Hepatocyte (in vitro differentiated cells): ENCODE data around the gene CRCP. TPM values are rescaled to one million over a fixed set of nuclear protein-coding genes. Genes with fewer than 3 reads are reported as not detected.

ENCODE experiments used
- DNase-seq: peaks from one replicate; pipeline ENCODE4 v3.0.0-alpha.2; 2016; ENCODE audit warnings: low spot score
- H2AFZ ChIP-seq: fragments of 200-600 bp; sonication (generic); 2 replicates; pipeline ENCODE4 v1.6.0; 2016; ENCODE audit warnings: antibody characterized with exemption, mild to moderate bottlenecking
- H3K27ac ChIP-seq: fragments of 200-600 bp; sonication (generic); 2 replicates; pipeline ENCODE4 v1.5.1; 2016; ENCODE audit warnings: mild to moderate bottlenecking
- H3K27me3 ChIP-seq: fragments of 200-600 bp; sonication (generic); 2 replicates; pipeline ENCODE4 v1.6.1; 2016
- H3K36me3 ChIP-seq: fragments of 200-600 bp; sonication (generic); replicated peaks from 2 replicates; pipeline ENCODE4 v1.5.1; 2016; ENCODE audit warnings: low read depth; ENCODE audit not compliant: insufficient read depth
- H3K4me1 ChIP-seq: fragments of 200-600 bp; sonication (generic); 2 replicates; pipeline ENCODE4 v1.5.1; 2016; ENCODE audit warnings: mild to moderate bottlenecking, moderate library complexity; ENCODE audit not compliant: insufficient read depth
- H3K4me2 ChIP-seq: fragments of 200-600 bp; sonication (generic); 2 replicates; pipeline ENCODE4 v1.6.0; 2016
- H3K4me3 ChIP-seq: fragments of 200-600 bp; sonication (generic); 2 replicates; pipeline ENCODE4 v1.5.1; 2016; ENCODE audit warnings: mild to moderate bottlenecking
- H3K79me2 ChIP-seq: fragments of 200-600 bp; sonication (generic); 2 replicates; pipeline ENCODE4 v1.6.0; 2017; ENCODE audit warnings: mild to moderate bottlenecking
- H3K9me2 ChIP-seq: fragments of 200-600 bp; sonication (generic); replicated peaks from 2 replicates; pipeline ENCODE4 v1.6.0; 2017; ENCODE audit warnings: mild to moderate bottlenecking; ENCODE audit not compliant: insufficient read depth
- H3K9me3 ChIP-seq: fragments of 200-600 bp; sonication (generic); 2 replicates; pipeline ENCODE4 v1.5.1; 2016; ENCODE audit warnings: low read depth, mild to moderate bottlenecking
- H4K20me1 ChIP-seq: fragments of 200-600 bp; sonication (generic); 2 replicates; pipeline ENCODE4 v1.6.0; 2016; ENCODE audit warnings: mild to moderate bottlenecking; ENCODE audit not compliant: insufficient read depth, poor library complexity, severe bottlenecking
- CTCF ChIP-seq: fragments of 200-600 bp; sonication (generic); IDR thresholded peaks from 2 replicates; pipeline ENCODE4 v1.5.1; 2016; ENCODE audit warnings: antibody characterized with exemption, mild to moderate bottlenecking; ENCODE audit not compliant: poor library complexity
- EZH2 ChIP-seq: fragments of 200-600 bp; sonication (generic); IDR thresholded peaks from 2 replicates; pipeline ENCODE4 v1.6.1; 2016; ENCODE audit warnings: antibody characterized with exemption, mild to moderate bottlenecking, borderline replicate concordance
- EZH2phosphoT487 ChIP-seq: fragments of 200-600 bp; sonication (generic); IDR thresholded peaks from one replicate; pipeline ENCODE4 v1.6.1; 2018; ENCODE audit warnings: antibody characterized with exemption, mild to moderate bottlenecking, low read depth, moderate library complexity; ENCODE audit not compliant: unreplicated experiment, severe bottlenecking
- WGBS: methylation state at CpG from one replicate; pipeline ENCODE4 v1.1.6; 2016; ENCODE audit warnings: low lambda C conversion rate; ENCODE audit errors: missing lambda C conversion rate; 5-methylcytosine and 5-hydroxymethylcytosine counted together
- polyA plus RNA-seq: library from polyadenylated mRNA; unstranded; fragments of >200 nt; fragmentation: Nextera tagmentation; extraction: Ambion mirVana; gene quantifications from 2 replicates; pipeline ENCODE4 v1.2.1, GENCODE V29; 2016
- total RNA-seq: library from RNA; depleted of rRNA; stranded (reverse); fragments of >200 nt; gene quantifications from 2 replicates; pipeline ENCODE4 v1.2.3, GENCODE V29; 2014

CRCP gene
- total and polyA plus RNA-seq, 2 experiments from 2014 or later, result 13.8 to 41.6 TPM

DNA sequence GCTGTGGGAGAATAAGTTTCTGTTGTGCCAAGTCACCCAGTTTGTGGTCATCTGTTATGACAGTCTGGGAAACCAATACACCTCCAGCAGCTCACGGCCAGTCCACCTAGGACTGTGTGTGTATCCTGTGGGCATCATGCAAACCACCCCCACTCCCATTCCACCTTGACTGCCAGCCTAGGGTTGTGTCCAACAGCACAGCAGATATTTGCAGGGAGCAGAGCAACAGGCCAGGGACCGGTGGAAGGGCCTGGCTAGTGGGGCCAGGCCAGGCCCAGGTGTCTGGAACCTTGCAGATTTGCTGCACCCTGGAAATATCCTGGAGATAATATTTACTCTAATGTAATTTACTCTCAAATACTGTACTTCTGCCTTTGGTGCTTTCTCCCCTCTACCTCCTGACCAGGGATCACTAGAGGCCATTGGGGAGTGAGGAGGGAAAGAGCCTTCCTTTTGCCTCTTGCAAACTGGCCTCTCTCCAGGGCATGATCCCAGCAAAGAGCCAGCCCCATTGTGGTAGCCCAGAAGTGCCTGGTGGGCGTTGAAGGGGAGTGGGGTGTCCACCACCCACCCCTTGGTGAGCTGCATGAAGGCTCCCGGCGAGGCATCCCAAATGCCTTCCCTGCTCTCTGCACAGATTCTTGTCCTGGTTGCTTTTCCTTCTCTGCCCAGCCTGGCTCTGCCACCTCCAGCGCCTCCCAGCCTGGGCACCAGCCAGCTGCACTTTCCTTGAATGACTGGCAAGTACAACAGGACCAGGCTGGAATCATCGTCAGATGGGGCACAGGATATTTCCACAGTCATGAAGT, 75.3 kb downstream of the CRCP start:
- no peak for TF ChIP-seq EZH2phosphoT487
- TF ChIP-seq CTCF, result no peak
- TF ChIP-seq EZH2, result no peak
- no peak overlapping the region for H2AFZ ChIP-seq
- WGBS, result 93% methylated on average over 7 of the region's 7 CpGs
- H3K36me3 ChIP-seq, result no peaks in the 10 kb centered on the region
- no peak overlapping the region for H3K4me3 ChIP-seq
- no peaks in the 10 kb centered on the region for H4K20me1 ChIP-seq
- no peak overlapping the region for H3K27ac ChIP-seq
- DNase-seq, result no peak
- no peaks in the 10 kb centered on the region for H3K27me3 ChIP-seq
- no peaks in the 10 kb centered on the region for H3K9me3 ChIP-seq
- no peaks in the 10 kb centered on the region for H3K4me1 ChIP-seq
- H3K9me2 ChIP-seq, result no peaks in the 10 kb centered on the region
- H3K79me2 ChIP-seq, result no peaks in the 10 kb centered on the region
- no peak overlapping the region for H3K4me2 ChIP-seq

GRCh38 chr7:66190504-66190857, 75.8 kb downstream of the CRCP start:
- Histone ChIP-seq H3K9me2 (no peaks in the 10 kb centered on the region), H3K79me2 (no peaks in the 10 kb centered on the region), H4K20me1 (no peaks in the 10 kb centered on the region), H3K27ac (no peak overlapping the region), H3K4me3 (no peak overlapping the region), H3K9me3 (no peaks in the 10 kb centered on the region), H3K36me3 (no peaks in the 10 kb centered on the region), H3K4me2 (no peak overlapping the region), H3K27me3 (no peaks in the 10 kb centered on the region), H2AFZ (no peak overlapping the region), H3K4me1 (no peaks in the 10 kb centered on the region)
- WGBS, result 54% methylated on average over 5 of the region's 5 CpGs
- DNase-seq, result no peak
- TF ChIP-seq EZH2phosphoT487 (no peak), EZH2 (no peak), CTCF (no peak)

DNA sequence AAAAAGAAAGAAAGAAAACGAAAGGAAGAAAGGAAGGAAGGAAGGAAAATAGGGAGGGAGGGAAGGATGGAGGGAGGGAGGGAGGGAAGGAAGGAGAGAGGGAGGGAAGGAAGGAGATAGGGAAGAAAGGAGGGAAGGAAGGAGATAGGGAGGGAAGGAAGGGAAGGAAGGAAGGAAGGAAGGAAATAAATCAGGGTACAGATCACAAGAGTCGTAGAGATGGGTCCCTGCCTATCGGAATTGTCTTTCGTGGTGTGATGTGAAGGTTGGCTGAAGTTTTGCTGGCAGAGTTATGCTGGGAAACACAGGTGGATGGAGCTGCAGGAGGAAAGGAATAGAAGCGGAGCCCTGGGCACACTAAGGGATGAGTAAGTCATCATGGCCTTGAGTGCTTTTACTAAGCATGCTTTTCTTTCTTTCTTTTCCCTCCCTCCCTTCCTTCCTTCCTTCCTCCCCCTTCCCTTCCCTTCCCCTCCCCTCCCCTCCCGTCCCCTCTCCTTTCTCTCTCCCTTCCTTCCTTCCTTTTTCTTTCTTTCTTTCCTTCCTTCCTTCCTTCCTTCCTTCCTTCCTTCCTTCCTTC, 78.6 kb downstream of the CRCP start:
- Histone ChIP-seq H3K27me3 (no peaks in the 10 kb centered on the region), H3K4me2 (no peak overlapping the region), H3K36me3 (no peaks in the 10 kb centered on the region), H3K4me3 (no peak overlapping the region), H3K9me3 (no peaks in the 10 kb centered on the region), H3K9me2 (no peaks in the 10 kb centered on the region), H3K4me1 (no peaks in the 10 kb centered on the region), H3K27ac (no peak overlapping the region), H4K20me1 (no peaks in the 10 kb centered on the region), H2AFZ (no peak overlapping the region), H3K79me2 (no peaks in the 10 kb centered on the region)
- 95% methylated on average over 4 of the region's 6 CpGs for WGBS
- DNase-seq, result no peak
- TF ChIP-seq EZH2 (no peak), EZH2phosphoT487 (no peak), CTCF (no peak)
